Prostate gland (tissue), 2 donors: ENCODE measurements around the gene ARHGDIG. TPM values are rescaled to one million over a fixed set of nuclear protein-coding genes. Genes with fewer than 3 reads are reported as not detected.
"Not testable (repeated sequence)": the region's sequence is repeated elsewhere in the genome, so short reads cannot be mapped to it uniquely, and the experiment has no call there.

Experiments used
- DNase-seq: peaks from one replicate; pipeline ENCODE4 v3.0.0-alpha.2; 2019; ENCODE audit warnings: low spot score
- H3K27ac ChIP-seq, 2 donors: fragments of 200-600 bp; sonication (generic); 2 replicates each; pipeline ENCODE4 v1.5.1; 2017 to 2019
- H3K27me3 ChIP-seq: fragments of 200-600 bp; sonication (generic); replicated peaks from 2 replicates; pipeline ENCODE4 v1.5.1; 2019; ENCODE audit not compliant: insufficient read depth
- H3K36me3 ChIP-seq, 2 donors: fragments of 200-600 bp; sonication (generic); 1 replicate in 1 of 2; 2 replicates in 1 of 2; pipeline versions ENCODE4 v1.5.1 to v1.8.1; 2017 to 2019
- H3K4me1 ChIP-seq: fragments of 200-600 bp; sonication (generic); replicated peaks from 2 replicates; pipeline ENCODE4 v1.5.1; 2019
- H3K4me3 ChIP-seq, 2 donors: fragments of 200-600 bp; sonication (generic); 2 replicates each; pipeline ENCODE4 v1.5.1; 2017 to 2019
- H3K9me3 ChIP-seq: fragments of 200-600 bp; sonication (generic); 2 replicates; pipeline ENCODE4 v1.5.1; 2017
- CTCF ChIP-seq, 4 experiments: fragments of 200-600 bp in 2 of 4; fragments of 450-650 bp in 2 of 4; sonication (generic) in 2 of 4; IDR thresholded peaks; 1 replicate in 3 of 4; 2 replicates in 1 of 4; pipeline ENCODE4 v1.5.1; 2016 to 2019; ENCODE audit warnings: antibody characterized with exemption in 4 of 4, mild to moderate bottlenecking in 2 of 4, moderate library complexity in 2 of 4
- POLR2A ChIP-seq: fragments of 450-650 bp; IDR thresholded peaks from one replicate; pipeline ENCODE4 v1.6.1; 2016; ENCODE audit warnings: antibody characterized with exemption, mild to moderate bottlenecking
- POLR2AphosphoS5 ChIP-seq: sonication (generic); formaldehyde crosslinking; IDR thresholded peaks from one replicate; pipeline ENCODE4 v1.6.1; 2017; ENCODE audit warnings: antibody characterized with exemption
- WGBS: methylation state at CpG from one replicate; pipeline ENCODE4 v1.1.5; 2018; 5-methylcytosine and 5-hydroxymethylcytosine counted together
- intact Hi-C: fragments of 100-400 bp; cut with DNase I; formaldehyde crosslinking; loops from one replicate; pipeline ENCODE4 v1.14.2; 2022
- total RNA-seq, 2 donors: library from RNA; depleted of rRNA; stranded (reverse); fragments of >200 nt; gene quantifications; one replicate each; pipeline ENCODE4 v1.1.0, GENCODE V29; 2016

The ARHGDIG gene
- total RNA-seq, 2 donors from 2014 or later: 0.41 to 7.0 TPM

- Histone ChIP-seq H3K27ac (no peak overlapping the region), H3K4me1 (peaks cover 9% of the 10 kb centered on the region), H3K4me3 (no peak overlapping the region), H3K27me3 (no peaks in the 10 kb centered on the region), H3K9me3 (no peaks in the 10 kb centered on the region), H3K36me3 (no peaks in the 10 kb centered on the region)
- TF ChIP-seq CTCF (IDR thresholded peaks at IDR 0.05): no peak
- TF ChIP-seq POLR2A: no peak
- TF ChIP-seq POLR2AphosphoS5: no peak
- 93% methylated on average over 28 of the region's 28 CpGs for WGBS
- no peak for DNase-seq
- intact Hi-C loops: no loop called here
Measured at GRCh38 chr16:325375-326145, 45.2 kb downstream of the ARHGDIG start.

DNA sequence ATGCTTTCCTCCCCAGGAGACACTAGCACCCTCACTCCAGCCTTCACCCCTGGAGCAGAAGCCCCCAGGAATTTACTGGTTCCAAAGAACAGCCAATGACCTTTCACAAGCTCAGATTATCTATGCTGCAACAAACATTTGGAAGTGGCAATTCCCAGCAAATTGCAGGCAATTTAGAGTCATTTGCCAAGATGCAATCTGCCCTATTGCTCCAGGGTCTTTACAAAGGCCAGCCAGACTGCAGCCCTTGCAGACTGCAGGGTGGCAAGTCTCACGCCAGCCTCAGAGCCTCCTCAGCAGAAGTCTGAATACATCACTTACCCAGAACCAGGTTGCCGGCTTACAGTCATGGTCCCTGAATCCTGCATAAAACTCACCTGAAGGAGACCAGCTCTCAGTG lies 50.4 kb downstream of the ARHGDIG start:
- Histone ChIP-seq H3K4me3 (no peak overlapping the region), H3K4me1 (peaks cover 13% of the 10 kb centered on the region), H3K27ac (no peak overlapping the region), H3K27me3 (no peaks in the 10 kb centered on the region), H3K36me3 (no peaks in the 10 kb centered on the region), H3K9me3 (no peaks in the 10 kb centered on the region)
- intact Hi-C loops: no loop called here
- 71% methylated on average over 2 of the region's 2 CpGs for WGBS
- DNase-seq: no peak
- TF ChIP-seq POLR2A (no peak), CTCF (IDR thresholded peaks at IDR 0.05) (no peak), POLR2AphosphoS5 (no peak)

DNA sequence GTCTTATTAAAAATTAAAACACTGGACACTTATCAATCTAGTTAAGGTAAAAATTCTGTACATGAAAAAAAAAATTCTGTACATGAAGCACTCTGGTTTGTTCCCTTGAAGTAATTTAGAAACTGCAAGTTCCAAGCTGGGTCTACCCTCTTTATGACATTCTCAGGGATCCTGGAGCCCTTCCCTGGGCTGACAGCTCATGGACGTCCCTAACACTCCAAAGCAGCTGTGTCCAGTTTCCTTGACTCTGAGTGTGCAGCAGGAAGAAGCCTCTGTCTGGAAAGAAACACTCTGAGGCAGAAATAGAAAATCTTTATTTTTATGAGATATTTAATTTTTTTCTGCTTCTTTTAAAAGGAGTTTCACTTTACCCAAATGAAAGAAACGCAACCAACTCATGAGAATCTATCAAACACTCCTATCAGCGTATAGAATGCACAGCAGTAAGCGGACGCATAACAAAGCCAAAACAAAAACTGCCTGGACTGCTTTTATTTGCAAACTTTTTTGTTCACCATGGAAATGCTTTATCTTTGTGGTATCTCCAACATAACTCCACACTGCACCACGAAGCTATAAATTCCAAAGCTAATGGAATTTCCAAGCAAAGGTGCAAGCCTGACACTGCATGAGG lies 50.9 kb downstream of the ARHGDIG start:
- intact Hi-C loops, H3K4me3 ChIP-seq, DNase-seq, H3K9me3 ChIP-seq, H3K27ac ChIP-seq, H3K27me3 ChIP-seq, H3K36me3 ChIP-seq: not testable (repeated sequence)
- 27% methylated on average over 6 of the region's 6 CpGs for WGBS
- peaks cover 13% of the 10 kb centered on the region for H3K4me1 ChIP-seq

Other genes starting within 250 kb of the ARHGDIG start
- gene POLR3K, start 227.0 kb upstream of the ARHGDIG start, total RNA-seq: 1 to 10 TPM; 6.2 to 6.8 TPM
- 10 to 100 TPM; 22.9 to 40.8 TPM for gene SNRNP25, start 226.8 kb upstream of the ARHGDIG start, total RNA-seq
- gene RHBDF1, start 208.0 kb upstream of the ARHGDIG start, total RNA-seq: 10 to 100 TPM; 55.4 to 79.5 TPM
- 100 to 1,000 TPM; 111 to 138 TPM for gene MPG, start 202.4 kb upstream of the ARHGDIG start, total RNA-seq
- 10 to 100 TPM; 36.1 to 47.1 TPM for gene NPRL3, start 141.9 kb upstream of the ARHGDIG start, total RNA-seq
- gene HBZ, start 127.9 kb upstream of the ARHGDIG start, total RNA-seq: not detected
- gene HBM, start 114.6 kb upstream of the ARHGDIG start, total RNA-seq: not detected
- gene HBA2, start 107.7 kb upstream of the ARHGDIG start, total RNA-seq: 10 to 100 TPM in 1 of 2 donors, 1 to 10 TPM in 1; 7.4 to 15.5 TPM
- 10 to 100 TPM in 1 of 2 donors, not detected in 1; 43.4 TPM for gene HBA1, start 103.9 kb upstream of the ARHGDIG start, total RNA-seq
- gene HBQ1, start 100.1 kb upstream of the ARHGDIG start, total RNA-seq: not detected
- 100 to 1,000 TPM in 1 of 2 donors, 10 to 100 TPM in 1; 55.1 to 108 TPM for gene LUC7L, start 51.1 kb upstream of the ARHGDIG start, total RNA-seq
- gene FAM234A, start 45.8 kb upstream of the ARHGDIG start, total RNA-seq: 100 to 1,000 TPM in 1 of 2 donors, 10 to 100 TPM in 1; 83.8 to 114 TPM
- 1 to 10 TPM; 2.3 to 5.9 TPM for gene RGS11, start 4.6 kb upstream of the ARHGDIG start, total RNA-seq
- 1 to 10 TPM in 1 of 2 donors, not detected in 1; 2.1 TPM for gene PDIA2, start 2.6 kb downstream of the ARHGDIG start, total RNA-seq
- 10 to 100 TPM; 31.2 to 35.2 TPM for gene AXIN1, start 72.1 kb downstream of the ARHGDIG start, total RNA-seq
- 10 to 100 TPM; 83.4 to 84.3 TPM for gene MRPL28, start 89.9 kb downstream of the ARHGDIG start, total RNA-seq
- gene PGAP6, start 101.4 kb downstream of the ARHGDIG start, total RNA-seq: 100 to 1,000 TPM in 1 of 2 donors, 10 to 100 TPM in 1; 36.8 to 207 TPM
- gene NME4, start 116.6 kb downstream of the ARHGDIG start, total RNA-seq: 100 to 1,000 TPM; 137 to 185 TPM
- gene DECR2, start 121.3 kb downstream of the ARHGDIG start, total RNA-seq: 10 to 100 TPM; 23.7 to 38.5 TPM
- 10 to 100 TPM; 33.2 to 93.2 TPM for gene RAB11FIP3, start 145.1 kb downstream of the ARHGDIG start, total RNA-seq
- gene CAPN15, start 247.1 kb downstream of the ARHGDIG start, total RNA-seq: 10 to 100 TPM; 59.7 to 80.7 TPM